GM12864 (cell line): ENCODE results near the gene THRA.

Experiments used
- DNase-seq: peaks from one replicate; pipeline ENCODE4 v3.0.0-alpha.2; 2011; ENCODE audit warnings: low read depth
- H3K4me3 ChIP-seq: 2 replicates; pipeline ENCODE4 v1.5.1; 2011; ENCODE audit warnings: mild to moderate bottlenecking, low read depth, low read length, control low read depth
- TF ChIP-seq, protein P1 (sequence below): IDR thresholded peaks from 2 replicates; pipeline ENCODE4 v1.5.1; 2011; ENCODE audit warnings: low read depth, mild to moderate bottlenecking, moderate library complexity, low read length, control low read depth, inconsistent platforms; ENCODE audit errors: missing control alignments

THRA gene

DNA sequence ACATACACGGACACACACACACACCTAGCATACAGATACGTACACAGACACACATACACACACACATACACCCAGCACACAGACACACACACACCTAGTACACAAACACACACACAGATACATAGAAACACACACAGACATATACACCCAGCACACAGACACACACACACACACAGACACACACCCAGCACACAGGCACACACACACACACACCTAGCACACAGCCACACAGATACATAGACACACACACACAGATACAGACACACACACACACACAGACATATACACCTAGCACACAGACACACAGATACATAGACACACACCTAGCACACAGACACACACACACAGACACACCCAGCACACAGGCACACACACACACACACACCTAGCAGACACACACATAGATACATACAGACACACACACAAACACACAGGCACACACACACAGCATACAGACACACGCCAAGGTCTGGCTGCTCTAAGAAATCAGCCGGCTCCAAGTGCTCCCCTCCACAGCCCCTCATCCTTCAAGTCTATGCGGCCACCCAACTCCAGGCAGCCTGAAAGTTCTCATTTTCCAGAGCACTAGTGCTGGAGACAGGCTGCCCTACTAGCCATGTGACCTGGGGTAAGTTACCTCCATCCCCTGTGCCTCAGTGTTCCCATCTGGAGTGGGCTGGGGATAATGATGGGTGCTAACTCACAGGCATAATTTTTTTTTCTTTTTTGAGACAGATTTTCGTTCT, 24.5 kb downstream of the THRA start:
- no peak for DNase-seq
- H3K4me3 ChIP-seq: no peak overlapping the region
- TF ChIP-seq, protein P1, sequence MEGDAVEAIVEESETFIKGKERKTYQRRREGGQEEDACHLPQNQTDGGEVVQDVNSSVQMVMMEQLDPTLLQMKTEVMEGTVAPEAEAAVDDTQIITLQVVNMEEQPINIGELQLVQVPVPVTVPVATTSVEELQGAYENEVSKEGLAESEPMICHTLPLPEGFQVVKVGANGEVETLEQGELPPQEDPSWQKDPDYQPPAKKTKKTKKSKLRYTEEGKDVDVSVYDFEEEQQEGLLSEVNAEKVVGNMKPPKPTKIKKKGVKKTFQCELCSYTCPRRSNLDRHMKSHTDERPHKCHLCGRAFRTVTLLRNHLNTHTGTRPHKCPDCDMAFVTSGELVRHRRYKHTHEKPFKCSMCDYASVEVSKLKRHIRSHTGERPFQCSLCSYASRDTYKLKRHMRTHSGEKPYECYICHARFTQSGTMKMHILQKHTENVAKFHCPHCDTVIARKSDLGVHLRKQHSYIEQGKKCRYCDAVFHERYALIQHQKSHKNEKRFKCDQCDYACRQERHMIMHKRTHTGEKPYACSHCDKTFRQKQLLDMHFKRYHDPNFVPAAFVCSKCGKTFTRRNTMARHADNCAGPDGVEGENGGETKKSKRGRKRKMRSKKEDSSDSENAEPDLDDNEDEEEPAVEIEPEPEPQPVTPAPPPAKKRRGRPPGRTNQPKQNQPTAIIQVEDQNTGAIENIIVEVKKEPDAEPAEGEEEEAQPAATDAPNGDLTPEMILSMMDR: no peak

DNA sequence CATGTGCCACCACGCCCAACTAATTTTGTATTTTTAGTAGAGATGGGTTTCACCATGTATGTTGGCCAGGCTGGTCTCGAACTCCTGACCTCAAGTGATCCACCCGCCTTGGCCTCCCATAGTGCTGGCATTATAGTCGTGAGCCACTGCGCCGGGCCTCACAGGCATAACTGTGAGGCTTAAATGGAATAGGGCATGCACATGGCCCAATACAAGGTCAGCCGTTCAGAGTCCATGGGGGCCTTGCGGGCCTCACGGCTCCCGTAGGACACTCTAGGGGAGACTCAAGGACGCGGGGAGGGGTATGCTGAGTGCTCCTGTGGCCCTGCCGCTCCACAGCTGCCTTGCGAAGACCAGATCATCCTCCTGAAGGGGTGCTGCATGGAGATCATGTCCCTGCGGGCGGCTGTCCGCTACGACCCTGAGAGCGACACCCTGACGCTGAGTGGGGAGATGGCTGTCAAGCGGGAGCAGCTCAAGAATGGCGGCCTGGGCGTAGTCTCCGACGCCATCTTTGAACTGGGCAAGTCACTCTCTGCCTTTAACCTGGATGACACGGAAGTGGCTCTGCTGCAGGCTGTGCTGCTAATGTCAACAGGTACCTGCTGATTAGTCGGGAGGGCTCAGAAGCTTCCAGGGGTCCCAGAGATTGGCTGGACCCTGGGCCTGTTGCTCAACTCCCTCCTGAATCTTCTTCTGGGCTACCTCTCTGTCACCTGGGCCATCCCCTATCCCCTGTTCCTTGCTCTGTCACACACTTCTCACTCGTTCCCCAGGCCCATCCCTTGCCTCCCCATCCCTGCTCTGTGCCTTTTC, 25.3 kb downstream of the THRA start:
- no peak for DNase-seq
- TF ChIP-seq, protein P1: no peak
- H3K4me3 ChIP-seq: no peak overlapping the region

DNA sequence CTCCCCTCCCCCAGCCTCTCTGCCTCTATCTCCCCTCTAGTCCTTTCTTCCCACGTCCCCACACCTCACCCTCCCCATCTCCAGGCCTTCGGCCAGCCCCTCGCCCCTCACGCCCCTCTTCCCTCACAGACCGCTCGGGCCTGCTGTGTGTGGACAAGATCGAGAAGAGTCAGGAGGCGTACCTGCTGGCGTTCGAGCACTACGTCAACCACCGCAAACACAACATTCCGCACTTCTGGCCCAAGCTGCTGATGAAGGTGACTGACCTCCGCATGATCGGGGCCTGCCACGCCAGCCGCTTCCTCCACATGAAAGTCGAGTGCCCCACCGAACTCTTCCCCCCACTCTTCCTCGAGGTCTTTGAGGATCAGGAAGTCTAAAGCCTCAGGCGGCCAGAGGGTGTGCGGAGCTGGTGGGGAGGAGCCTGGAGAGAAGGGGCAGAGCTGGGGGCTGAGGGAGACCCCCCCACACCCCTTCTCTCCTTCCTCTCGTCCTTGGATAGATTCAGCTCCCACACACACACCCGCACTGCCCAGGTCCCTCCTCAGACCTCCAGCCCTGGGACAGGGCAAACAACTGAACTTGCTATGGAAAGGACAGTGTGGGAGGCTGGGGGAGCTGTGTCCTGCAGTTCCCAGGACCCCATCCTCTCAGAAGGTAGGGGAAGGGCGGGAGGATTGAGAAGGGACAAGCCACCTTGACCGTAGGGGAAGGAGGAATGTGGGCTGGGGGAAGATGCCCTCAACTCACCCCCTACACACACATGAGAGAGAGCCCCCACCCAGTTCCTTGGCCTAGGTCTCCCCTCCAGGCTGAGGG, 26.5 kb downstream of the THRA start:
- TF ChIP-seq, protein P1: no peak

DNA sequence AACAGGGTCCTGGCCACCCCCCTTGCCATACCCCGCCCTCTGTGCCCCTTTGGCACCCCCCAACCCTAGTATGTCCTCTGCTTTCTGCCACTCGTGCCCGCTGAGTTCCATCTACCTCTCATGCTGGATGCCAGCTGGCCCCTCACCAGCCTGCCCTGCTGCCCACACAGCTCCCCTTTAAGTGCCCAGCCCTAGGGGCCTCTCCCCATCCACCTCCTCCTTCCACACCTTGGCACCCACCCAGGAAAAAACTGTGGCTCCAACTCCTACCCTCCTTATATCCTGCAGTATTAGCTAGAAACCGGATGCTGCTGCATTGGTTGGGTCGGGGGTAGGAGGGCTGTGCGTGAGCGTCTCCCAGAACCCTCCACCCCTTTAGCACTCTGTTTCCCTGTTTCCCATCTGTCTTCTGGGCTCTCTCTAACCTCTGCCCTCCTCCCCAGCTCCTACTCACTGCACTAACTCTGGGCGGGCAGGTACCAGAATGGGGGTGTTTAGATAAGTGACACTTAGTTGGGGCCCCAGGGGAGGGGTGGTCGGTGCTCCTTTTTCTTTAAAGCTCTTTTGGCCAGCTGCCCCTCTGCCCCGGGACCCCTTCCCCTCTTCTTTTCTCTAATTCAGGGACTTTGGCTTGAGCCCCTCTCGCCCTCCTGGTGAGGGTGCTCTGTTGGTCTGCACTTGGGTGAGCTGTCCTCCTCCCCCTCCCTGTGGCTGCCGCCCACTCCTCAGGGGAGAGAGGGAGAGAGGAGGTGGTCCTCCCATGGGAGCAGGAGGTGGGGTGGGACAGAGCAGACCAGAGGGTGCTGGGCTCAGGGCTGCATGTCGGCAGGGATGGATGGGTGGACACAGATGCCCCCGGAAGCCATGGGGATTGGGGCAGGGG, 27.7 kb downstream of the THRA start:
- no peak overlapping the region for H3K4me3 ChIP-seq
- no peak for DNase-seq
- TF ChIP-seq, protein P1: no peak

More for the DNA sequence above, 26.5 kb downstream of the THRA start:
- no peak overlapping the region for H3K4me3 ChIP-seq
- DNase-seq: no peak

DNA sequence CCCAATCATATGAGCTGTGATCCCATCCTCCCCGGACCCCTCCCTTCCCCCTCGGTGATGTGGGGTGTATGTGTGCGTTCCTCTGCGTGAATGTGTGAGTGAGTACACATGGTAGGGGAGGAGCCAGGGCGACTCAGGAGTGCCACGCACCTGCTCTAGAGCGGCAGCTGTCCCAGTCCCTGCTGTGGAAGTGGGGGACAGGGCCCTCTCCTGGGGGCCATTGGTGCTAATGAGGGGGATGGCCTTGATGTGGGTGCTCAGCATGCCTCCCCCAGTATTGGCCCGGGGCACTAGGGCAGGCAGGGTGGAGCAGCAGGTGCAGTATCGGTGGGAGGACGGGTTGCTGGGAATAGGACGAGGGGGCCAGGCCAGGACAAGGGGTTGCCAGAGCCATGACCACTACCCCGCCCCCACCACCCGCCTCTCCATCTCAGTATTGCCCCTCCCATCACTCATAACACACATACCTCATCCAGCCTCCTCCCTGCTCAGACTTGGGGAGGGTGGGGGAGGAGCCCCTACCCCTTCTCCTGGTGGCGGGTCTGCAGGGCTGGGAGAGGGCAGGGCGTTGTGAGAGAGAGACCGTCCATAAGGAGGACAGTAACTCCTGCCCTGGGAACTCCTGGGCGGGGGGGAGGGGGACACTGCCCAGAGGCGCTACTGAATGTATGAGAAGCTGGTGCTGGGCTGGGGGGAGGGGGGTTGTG, 29.1 kb downstream of the THRA start:
- TF ChIP-seq, protein P1: no peak
- no peak for DNase-seq
- H3K4me3 ChIP-seq: no peak overlapping the region

DNA sequence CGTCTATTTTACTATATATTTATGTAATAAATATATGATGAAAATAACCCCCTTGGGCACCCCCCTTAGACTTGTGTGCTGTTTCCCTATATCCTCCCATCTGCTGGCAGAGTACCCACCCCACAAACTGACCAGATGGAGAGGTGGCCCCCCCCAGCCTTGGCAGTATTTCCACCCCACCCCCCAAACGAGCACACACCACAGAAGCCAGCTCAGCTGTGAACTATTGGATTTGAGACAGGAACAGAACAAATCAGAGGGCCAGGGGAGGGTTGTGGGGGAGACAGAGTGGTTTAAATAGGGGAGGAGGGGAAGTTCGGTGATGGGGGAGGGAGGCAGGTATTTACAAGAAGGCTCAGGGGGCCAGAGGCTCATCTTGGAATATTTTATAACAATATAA, 29.8 kb downstream of the THRA start:
- TF ChIP-seq, protein P1: no peak
- DNase-seq: no peak
- H3K4me3 ChIP-seq: no peak overlapping the region
